ENCODE measurements around the gene PPP3CA. TPM values are rescaled to one million over a fixed set of nuclear protein-coding genes. Genes with fewer than 3 reads are reported as not detected.
"Not testable (repeated sequence)": the region's sequence is repeated elsewhere in the genome, so short reads cannot be mapped to it uniquely, and the experiment has no call there.

PPP3CA gene
- total RNA-seq, 1 experiment from 2014 or later: 26.1 TPM

GRCh38 chr4:101199507-101200285 is 147.6 kb downstream of the PPP3CA start:
- no peak for DNase-seq (ENCODE audit: low read depth)
- in situ Hi-C loops (cut with HindIII; ENCODE audit: low pct_unique_long_range_greater_than_20kb, low sequenced_read_pairs): no loop called here

GRCh38 chr4:101198682-101199339 is 148.5 kb downstream of the PPP3CA start:
- DNase-seq (ENCODE audit: low read depth): no peak
- in situ Hi-C loops (cut with HindIII; ENCODE audit: low pct_unique_long_range_greater_than_20kb, low sequenced_read_pairs): no loop called here

GRCh38 chr4:101197350-101197749 is 150.0 kb downstream of the PPP3CA start:
- in situ Hi-C loops (cut with HindIII; ENCODE audit: low pct_unique_long_range_greater_than_20kb, low sequenced_read_pairs): no loop called here
- DNase-seq (ENCODE audit: low read depth): no peak

- no peak for DNase-seq (ENCODE audit: low read depth)
- in situ Hi-C loops (cut with HindIII; ENCODE audit: low pct_unique_long_range_greater_than_20kb, low sequenced_read_pairs): no loop called here
These were observed 155.1 kb downstream of the PPP3CA start for GRCh38 chr4:101192244-101192643.

GRCh38 chr4:101191302-101192098 is 155.8 kb downstream of the PPP3CA start:
- in situ Hi-C loops (cut with HindIII; ENCODE audit: low pct_unique_long_range_greater_than_20kb, low sequenced_read_pairs): no loop called here
- DNase-seq (ENCODE audit: low read depth): no peak

- DNase-seq (ENCODE audit: low read depth): no peak
- in situ Hi-C loops (cut with HindIII; ENCODE audit: low pct_unique_long_range_greater_than_20kb, low sequenced_read_pairs): no loop called here
These were observed 156.6 kb downstream of the PPP3CA start for GRCh38 chr4:101190751-101191150.

GRCh38 chr4:101188906-101189305 is 158.4 kb downstream of the PPP3CA start:
- in situ Hi-C loops (cut with HindIII; ENCODE audit: low pct_unique_long_range_greater_than_20kb, low sequenced_read_pairs): no loop called here

GRCh38 chr4:101187841-101188240 is 159.5 kb downstream of the PPP3CA start:
- DNase-seq (ENCODE audit: low read depth): no peak
- in situ Hi-C loops (cut with HindIII; ENCODE audit: low pct_unique_long_range_greater_than_20kb, low sequenced_read_pairs): no loop called here

More at GRCh38 chr4:101188906-101189305, 158.4 kb downstream of the PPP3CA start:
- DNase-seq (ENCODE audit: low read depth): no peak

GRCh38 chr4:101186567-101187184 is 160.7 kb downstream of the PPP3CA start:
- no peak for DNase-seq (ENCODE audit: low read depth)
- in situ Hi-C loops (cut with HindIII; ENCODE audit: low pct_unique_long_range_greater_than_20kb, low sequenced_read_pairs): no loop called here

- no peak for DNase-seq (ENCODE audit: low read depth)
These were observed 162.7 kb downstream of the PPP3CA start for GRCh38 chr4:101184668-101185067.

GRCh38 chr4:101183666-101184373 is 163.5 kb downstream of the PPP3CA start:
- no peak for DNase-seq (ENCODE audit: low read depth)
- in situ Hi-C loops (cut with HindIII; ENCODE audit: low pct_unique_long_range_greater_than_20kb, low sequenced_read_pairs): no loop called here

More at GRCh38 chr4:101184668-101185067, 162.7 kb downstream of the PPP3CA start:
- in situ Hi-C loops (cut with HindIII; ENCODE audit: low pct_unique_long_range_greater_than_20kb, low sequenced_read_pairs): no loop called here

- in situ Hi-C loops (cut with HindIII; ENCODE audit: low pct_unique_long_range_greater_than_20kb, low sequenced_read_pairs): no loop called here
- DNase-seq (ENCODE audit: low read depth): no peak
These were observed 164.1 kb downstream of the PPP3CA start for GRCh38 chr4:101183221-101183620.

- DNase-seq (ENCODE audit: low read depth); in situ Hi-C loops (cut with HindIII; ENCODE audit: low pct_unique_long_range_greater_than_20kb, low sequenced_read_pairs): not testable (repeated sequence)
These were observed 164.6 kb downstream of the PPP3CA start for GRCh38 chr4:101182688-101183087.

GRCh38 chr4:101178731-101179130 is 168.6 kb downstream of the PPP3CA start:
- in situ Hi-C loops (cut with HindIII; ENCODE audit: low pct_unique_long_range_greater_than_20kb, low sequenced_read_pairs): no loop called here
- peak; percentile 16 for DNase-seq (ENCODE audit: low read depth)

GRCh38 chr4:101177154-101177553 is 170.2 kb downstream of the PPP3CA start:
- in situ Hi-C loops (cut with HindIII; ENCODE audit: low pct_unique_long_range_greater_than_20kb, low sequenced_read_pairs): no loop called here
- DNase-seq (ENCODE audit: low read depth): no peak

GRCh38 chr4:101175896-101176676 is 171.2 kb downstream of the PPP3CA start:
- in situ Hi-C loops (cut with HindIII; ENCODE audit: low pct_unique_long_range_greater_than_20kb, low sequenced_read_pairs): no loop called here
- no peak for DNase-seq (ENCODE audit: low read depth)

GRCh38 chr4:101174679-101175345 is 172.5 kb downstream of the PPP3CA start:
- DNase-seq (ENCODE audit: low read depth): no peak
- in situ Hi-C loops (cut with HindIII; ENCODE audit: low pct_unique_long_range_greater_than_20kb, low sequenced_read_pairs): no loop called here

Measured in Caki2 (cell line).